Epithelial cell of proximal tubule (primary cell): ENCODE data around the gene IGFBP4. TPM values are rescaled to one million over a fixed set of nuclear protein-coding genes. Genes with fewer than 3 reads are reported as not detected.

Source experiments
- DNase-seq: peaks from one replicate; pipeline ENCODE4 v3.0.0-alpha.2; 2011; ENCODE audit warnings: low read depth
- H3K4me3 ChIP-seq: 2 replicates; pipeline ENCODE4 v1.5.1; 2011; ENCODE audit warnings: low read depth, mild to moderate bottlenecking, low read length
- CTCF ChIP-seq: conservative IDR thresholded peaks from 2 replicates; pipeline ENCODE4 v1.5.1; 2012; ENCODE audit warnings: low read depth, mild to moderate bottlenecking, low read length
- total RNA-seq: library from RNA; depleted of rRNA; stranded (reverse); fragments of >200 nt; gene quantifications from 2 replicates; pipeline ENCODE4 v1.2.3, GENCODE V29; 2015

IGFBP4 gene
- total RNA-seq, 1 donor from 2014 or later, result 67.7 TPM

DNA sequence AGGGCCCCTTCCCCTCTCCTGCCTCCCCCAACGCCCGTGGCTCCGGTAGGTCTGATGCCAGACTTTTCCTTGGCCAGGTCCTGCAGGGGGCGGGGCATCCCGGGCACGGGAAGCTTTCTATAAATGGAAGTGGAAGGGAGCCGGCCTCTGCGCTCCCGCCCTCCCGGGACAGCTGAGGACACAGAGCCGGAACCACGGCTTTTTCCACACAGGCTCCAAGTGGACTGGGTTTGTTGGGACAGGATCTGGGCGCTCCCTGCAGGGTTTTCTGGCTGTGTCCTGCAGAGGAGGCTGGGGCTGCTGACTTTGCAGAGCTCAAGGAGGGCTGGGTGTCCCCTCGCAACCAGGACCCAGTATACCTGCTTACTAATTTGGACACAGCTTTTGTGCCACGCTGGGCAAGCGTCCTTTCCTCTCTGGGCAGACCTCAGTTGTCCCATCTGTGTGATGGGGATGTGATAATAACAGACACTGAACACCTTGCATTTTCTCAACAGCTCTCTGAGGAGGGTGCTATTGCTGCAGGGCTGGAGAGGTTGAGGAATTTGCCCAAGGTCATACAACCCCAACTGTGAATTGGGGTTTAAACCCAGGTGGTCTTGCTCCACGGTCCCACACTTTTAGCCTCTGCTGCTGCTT lies 56.4 kb downstream of the IGFBP4 start:
- H3K4me3 ChIP-seq, result peak overlapping the region; percentile 4
- DNase-seq, result no peak

DNA sequence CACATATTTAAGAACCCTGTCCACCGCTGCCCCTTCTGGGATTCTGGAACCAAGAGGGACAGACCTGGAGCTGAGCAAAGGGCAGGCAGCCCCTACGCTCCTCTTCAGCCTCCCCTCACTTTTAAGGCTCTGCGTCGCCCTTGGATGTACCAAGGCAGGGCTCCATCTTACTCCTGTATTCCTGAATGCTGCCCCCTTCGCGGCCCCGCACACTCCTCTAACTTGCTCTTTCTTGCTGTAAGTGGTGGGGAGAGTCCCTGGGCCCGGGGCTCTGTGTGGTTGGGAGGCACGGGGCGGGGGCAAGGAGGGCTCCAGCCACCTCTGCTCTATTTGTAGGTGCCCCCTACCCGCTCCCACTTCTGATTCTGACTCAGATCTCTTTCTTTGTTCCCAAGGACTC lies 56.9 kb downstream of the IGFBP4 start:
- TF ChIP-seq CTCF, result no peak
- DNase-seq, result no peak
- H3K4me3 ChIP-seq, result no peak overlapping the region

More for the DNA sequence above, 56.4 kb downstream of the IGFBP4 start:
- peak; percentile 16 for TF ChIP-seq CTCF

DNA sequence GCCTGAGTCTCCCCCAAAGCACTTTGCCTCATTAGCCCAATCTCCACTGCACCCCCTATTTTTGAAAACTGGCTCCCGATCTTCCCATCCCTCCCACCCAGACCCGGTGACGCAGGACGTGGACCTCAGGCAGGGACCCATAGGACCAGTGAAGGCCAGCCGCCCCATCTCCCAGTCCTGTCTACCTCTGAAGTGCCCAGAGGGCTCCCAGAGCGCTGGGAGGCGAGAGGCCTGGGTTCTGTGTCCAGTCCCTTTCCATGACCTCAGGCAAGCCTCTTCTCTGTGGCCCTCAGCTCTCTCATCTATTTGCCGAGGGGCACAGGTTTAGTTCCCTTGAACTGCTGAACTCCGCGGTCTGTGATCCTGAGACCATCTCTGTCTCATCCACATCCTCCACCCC lies 57.5 kb downstream of the IGFBP4 start:
- no peak for TF ChIP-seq CTCF
- no peak overlapping the region for H3K4me3 ChIP-seq
- DNase-seq, result no peak

DNA sequence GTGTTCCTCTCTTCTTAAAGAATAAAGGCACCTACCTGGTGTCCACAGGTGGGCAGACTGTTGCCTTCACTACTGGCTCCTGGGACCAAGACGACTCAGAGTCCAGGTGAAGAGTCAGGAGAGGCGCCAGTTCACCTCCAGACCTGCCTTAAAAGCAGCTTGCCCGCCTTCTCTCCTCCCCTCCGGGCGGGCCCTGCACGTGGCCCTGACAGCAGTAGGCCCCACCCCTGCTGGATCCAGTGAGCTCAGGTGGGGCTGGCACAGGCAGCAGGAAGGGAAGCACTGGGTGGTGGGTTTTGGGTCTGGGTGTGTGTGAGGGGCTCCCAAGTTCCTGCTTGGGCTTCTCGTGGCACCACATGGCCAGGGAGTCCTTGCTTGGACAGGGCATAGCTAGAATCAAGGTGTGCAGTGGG lies 58.3 kb downstream of the IGFBP4 start, which contains the start of gene TNS4:
TNS4 (minus strand) TSS at position 125 of the 413 bp plus-strand sequence. CDS start 5,198 bp downstream, outside the sequence.
- DNase-seq, result no peak
- no peak within 1 kb of the TSS for H3K4me3 ChIP-seq
- TF ChIP-seq CTCF, result no peak

GRCh38 chr17:40502716-40503115 lies 59.5 kb downstream of the IGFBP4 start:
- DNase-seq, result no peak
- H3K4me3 ChIP-seq, result no peak overlapping the region
- TF ChIP-seq CTCF, result no peak

DNA sequence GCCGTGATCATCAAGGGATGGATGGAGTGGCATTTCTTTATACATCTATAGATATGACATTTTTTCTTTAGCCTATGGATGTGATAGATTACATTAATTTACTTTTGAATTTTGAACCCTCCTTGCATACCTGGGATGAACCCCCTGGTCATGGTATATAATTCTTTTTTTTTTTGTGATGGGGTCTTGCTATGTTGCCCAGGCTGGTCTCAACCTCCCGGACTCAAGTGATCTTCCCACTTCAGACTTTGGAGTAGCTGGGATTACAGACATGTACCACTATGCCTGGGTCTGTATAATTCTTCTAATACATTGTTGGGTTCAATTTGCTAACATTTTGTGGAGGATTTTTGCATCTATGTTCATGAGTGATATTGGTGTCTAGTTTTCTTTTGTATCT lies 59.9 kb downstream of the IGFBP4 start:
- H3K4me3 ChIP-seq, result no peak overlapping the region
- no peak for DNase-seq
- no peak for TF ChIP-seq CTCF

DNA sequence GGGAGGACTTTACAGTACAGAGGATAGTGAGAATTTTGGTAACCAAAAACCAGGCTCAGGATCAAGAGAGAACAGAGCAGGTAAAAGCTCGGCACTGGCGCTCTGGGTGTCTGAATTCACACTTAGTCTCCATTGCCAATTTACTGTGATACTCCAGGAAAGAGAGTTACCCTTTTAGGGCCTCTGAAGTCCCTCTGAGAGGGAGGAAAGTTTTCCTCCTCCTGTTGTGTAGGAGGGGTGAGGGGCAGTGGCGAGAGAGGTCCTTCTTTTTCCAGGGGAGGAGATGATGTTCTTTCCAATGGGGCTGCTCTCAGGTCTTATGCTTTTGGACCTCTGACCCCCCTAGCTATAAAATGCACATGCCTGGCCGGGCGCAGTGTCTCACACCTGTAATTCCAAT lies 63.5 kb downstream of the IGFBP4 start:
- TF ChIP-seq CTCF, result no peak
- DNase-seq, result no peak
- H3K4me3 ChIP-seq, result no peak overlapping the region
